Measurements from ENCODE around the gene TIMM23.

GRCh38 chr10:46020344-46020657 is 48.0 kb downstream of the TIMM23 start:
- TF ChIP-seq CTCF (IDR thresholded peaks at IDR 0.05) (no peak), POLR2AphosphoS5 (IDR thresholded peaks at IDR 0.05) (no peak), POLR2A (IDR thresholded peaks at IDR 0.05) (no peak)
